PC-3 (cell line): Measurements from ENCODE around the gene PRR30. TPM values are rescaled to one million over a fixed set of nuclear protein-coding genes. Genes with fewer than 3 reads are reported as not detected.

Experiments
- ATAC-seq: fragments of 200-7000 bp; cut with Tn5 transposase; 2 replicates; pipeline ENCODE4 v1.9.1; 2020; ENCODE audit warnings: mild to moderate bottlenecking, moderate library complexity
- BruUV-seq: library from RNA; stranded (reverse); fragments of 400-500 nt; replicated peaks from 2 replicates; lab custom pipeline; 2021; lab: Mats Ljungman, UMichigan
- CTCF ChIA-PET: fragments of 300-600 bp; sonication (Branson Sonifier 250); formaldehyde crosslinking; loops from one replicate; lab custom pipeline; 2022; ENCODE audit warnings: antibody characterized with exemption; lab: Charles Lee
- POLR2A ChIA-PET: fragments of 300-600 bp; sonication (Branson Sonifier 250); formaldehyde crosslinking; loops from one replicate; lab custom pipeline; 2022; ENCODE audit warnings: antibody characterized with exemption; ENCODE audit not compliant: unreplicated experiment; lab: Charles Lee
- DNase-seq: peaks from one replicate; pipeline ENCODE4 v3.0.0-alpha.2; 2015
- H2AFZ ChIP-seq: fragments of 300-600 bp; sonication (generic); 2 replicates; pipeline ENCODE4 v1.6.0; 2016; ENCODE audit warnings: antibody characterized with exemption, low read length
- H3F3A ChIP-seq: fragments of 300-600 bp; sonication (generic); one replicate; pipeline ENCODE4 v1.6.0; 2017; ENCODE audit warnings: antibody characterized with exemption, low read length, control low read depth, mild to moderate bottlenecking; ENCODE audit not compliant: unreplicated experiment
- H3K27ac ChIP-seq: fragments of 300-600 bp; sonication (generic); 2 replicates; pipeline ENCODE4 v1.5.1; 2016; ENCODE audit warnings: mild to moderate bottlenecking, low read length
- H3K27me3 ChIP-seq: fragments of 300-600 bp; sonication (generic); 2 replicates; pipeline ENCODE4 v1.6.1; 2016; ENCODE audit warnings: low read length, mixed read lengths
- H3K36me3 ChIP-seq: fragments of 300-600 bp; sonication (generic); 2 replicates; pipeline ENCODE4 v1.6.1; 2016; ENCODE audit warnings: low read depth, mixed run types, low read length, mixed read lengths
- H3K4me1 ChIP-seq: fragments of 300-600 bp; sonication (generic); 2 replicates; pipeline ENCODE4 v1.5.1; 2016; ENCODE audit warnings: low read length; ENCODE audit not compliant: insufficient read depth
- H3K4me2 ChIP-seq: fragments of 300-600 bp; sonication (generic); 2 replicates; pipeline ENCODE4 v1.6.0; 2016; ENCODE audit warnings: low read length
- H3K4me3 ChIP-seq: fragments of 300-600 bp; sonication (generic); 2 replicates; pipeline ENCODE4 v1.5.1; 2016; ENCODE audit warnings: mild to moderate bottlenecking, low read length, mixed read lengths
- H3K79me2 ChIP-seq: fragments of 300-600 bp; sonication (generic); 2 replicates; pipeline ENCODE4 v1.6.1; 2017; ENCODE audit warnings: low read length, mixed read lengths
- H3K9ac ChIP-seq: fragments of 300-600 bp; sonication (generic); 2 replicates; pipeline ENCODE4 v1.6.0; 2016; ENCODE audit warnings: mild to moderate bottlenecking, low read length
- H3K9me2 ChIP-seq: fragments of 300-600 bp; sonication (generic); replicated peaks from 2 replicates; pipeline ENCODE4 v1.6.1; 2016; ENCODE audit warnings: mixed run types, low read length, mixed read lengths
- H3K9me3 ChIP-seq: fragments of 300-600 bp; sonication (generic); 2 replicates; pipeline ENCODE4 v1.6.1; 2016; ENCODE audit warnings: low read length, mixed read lengths
- H4K20me1 ChIP-seq: fragments of 300-600 bp; sonication (generic); 2 replicates; pipeline ENCODE4 v1.6.1; 2016; ENCODE audit warnings: low read length, mixed read lengths
- EZH2 ChIP-seq: fragments of 300-600 bp; sonication (generic); IDR thresholded peaks from one replicate; pipeline ENCODE4 v1.6.1; 2017; ENCODE audit warnings: antibody characterized with exemption, mild to moderate bottlenecking, low read length; ENCODE audit not compliant: unreplicated experiment
- EZH2phosphoT487 ChIP-seq: fragments of 300-600 bp; sonication (generic); IDR thresholded peaks from 2 replicates; pipeline ENCODE4 v1.6.1; 2018; ENCODE audit warnings: mild to moderate bottlenecking, antibody characterized with exemption, low read length, borderline replicate concordance
- intact Hi-C: fragments of 100-400 bp; cut with micrococcal nuclease; formaldehyde crosslinking; loops from 2 replicates; pipeline ENCODE4 v1.9.0; 2023
- total RNA-seq: library from RNA; depleted of rRNA; stranded (reverse); fragments of >200 nt; gene quantifications from 2 replicates; pipeline ENCODE4 v1.2.3, GENCODE V29; 2014
- TF ChIP-seq, protein P1 (sequence below): fragments of 300-600 bp; sonication (generic); conservative IDR thresholded peaks from 2 replicates; pipeline ENCODE4 v1.5.1; 2017; ENCODE audit warnings: antibody characterized with exemption, low read depth, mild to moderate bottlenecking, low read length

Gene PRR30
- total RNA-seq, 1 experiment from 2014 or later, result not detected

DNA sequence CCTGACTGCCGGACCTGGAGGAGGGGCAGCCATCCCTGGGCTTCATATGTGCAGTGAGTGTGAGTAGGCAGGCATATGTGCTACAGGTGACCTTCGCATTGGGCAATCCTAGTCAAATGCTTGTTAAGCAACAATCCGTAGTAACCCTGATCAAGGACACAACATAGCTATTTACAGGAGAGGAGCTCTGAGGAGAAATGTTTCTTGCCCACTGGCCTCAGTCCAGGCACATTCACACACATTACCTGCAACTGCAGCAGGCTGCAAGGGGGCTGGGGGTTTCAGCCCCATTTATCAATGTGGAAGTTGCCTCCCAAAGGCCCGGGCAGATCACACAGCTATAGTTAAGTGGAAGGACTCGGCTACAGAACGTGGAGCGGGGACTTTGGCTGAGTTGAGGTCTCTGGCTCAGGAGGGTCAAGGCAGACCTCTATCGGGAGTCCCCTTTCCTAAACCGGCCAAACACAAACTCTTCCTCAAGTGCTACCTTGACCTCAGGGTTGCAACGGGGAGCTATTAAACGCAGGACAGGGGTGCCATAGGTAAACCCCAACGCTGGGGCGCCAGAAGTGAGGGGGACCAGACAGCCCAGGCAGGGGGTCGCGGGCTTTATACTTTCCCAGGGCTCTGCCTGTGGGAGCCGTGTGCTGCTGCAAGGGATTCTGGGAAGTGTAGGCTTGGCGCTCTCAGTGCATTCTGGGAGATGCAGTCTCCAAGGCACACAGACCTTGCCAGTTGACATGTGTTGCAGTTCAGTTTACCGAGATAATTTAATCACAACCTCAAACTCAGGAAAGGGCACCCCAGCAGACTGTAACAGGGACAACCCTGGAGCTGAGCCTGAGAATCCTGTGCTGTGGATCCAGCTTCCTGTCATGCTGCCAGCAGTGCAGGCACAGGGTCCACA lies 43.2 kb downstream of the PRR30 start:
- intact Hi-C loops, result no loop called here
- H3K4me2 ChIP-seq, result no peak overlapping the region
- ChIA-PET POLR2A (no interaction called here), CTCF (interaction anchor here (2.1 kb wide), 1 partner anchor 95 kb away, joined by 7 read pairs; no protein-coding TSS in a partner anchor)
- DNase-seq (peak; percentile 23), ATAC-seq (peak; percentile 36; the same call in 1 of the 2 replicates)
- no peaks in the 10 kb centered on the region for H3K9me3 ChIP-seq
- H2AFZ ChIP-seq, result 0 out of 2 replicates have a peak overlapping the region, but pooled peaks have one; percentile 36
- no peaks in the 10 kb centered on the region for H3K4me1 ChIP-seq
- no TSS peak for BruUV-seq
- H3K27ac ChIP-seq, result no peak overlapping the region
- H3K27me3 ChIP-seq, result no peaks in the 10 kb centered on the region
- no peaks in the 10 kb centered on the region for H4K20me1 ChIP-seq
- TF ChIP-seq, protein P1, sequence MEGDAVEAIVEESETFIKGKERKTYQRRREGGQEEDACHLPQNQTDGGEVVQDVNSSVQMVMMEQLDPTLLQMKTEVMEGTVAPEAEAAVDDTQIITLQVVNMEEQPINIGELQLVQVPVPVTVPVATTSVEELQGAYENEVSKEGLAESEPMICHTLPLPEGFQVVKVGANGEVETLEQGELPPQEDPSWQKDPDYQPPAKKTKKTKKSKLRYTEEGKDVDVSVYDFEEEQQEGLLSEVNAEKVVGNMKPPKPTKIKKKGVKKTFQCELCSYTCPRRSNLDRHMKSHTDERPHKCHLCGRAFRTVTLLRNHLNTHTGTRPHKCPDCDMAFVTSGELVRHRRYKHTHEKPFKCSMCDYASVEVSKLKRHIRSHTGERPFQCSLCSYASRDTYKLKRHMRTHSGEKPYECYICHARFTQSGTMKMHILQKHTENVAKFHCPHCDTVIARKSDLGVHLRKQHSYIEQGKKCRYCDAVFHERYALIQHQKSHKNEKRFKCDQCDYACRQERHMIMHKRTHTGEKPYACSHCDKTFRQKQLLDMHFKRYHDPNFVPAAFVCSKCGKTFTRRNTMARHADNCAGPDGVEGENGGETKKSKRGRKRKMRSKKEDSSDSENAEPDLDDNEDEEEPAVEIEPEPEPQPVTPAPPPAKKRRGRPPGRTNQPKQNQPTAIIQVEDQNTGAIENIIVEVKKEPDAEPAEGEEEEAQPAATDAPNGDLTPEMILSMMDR, result no peak
- H3K9ac ChIP-seq, result no peak overlapping the region
- H3K36me3 ChIP-seq, result no peaks in the 10 kb centered on the region
- no peaks in the 10 kb centered on the region for H3K9me2 ChIP-seq
- H3K79me2 ChIP-seq, result no peaks in the 10 kb centered on the region
- no peak overlapping the region for H3K4me3 ChIP-seq
- H3F3A ChIP-seq, result no peaks in the 10 kb centered on the region

DNA sequence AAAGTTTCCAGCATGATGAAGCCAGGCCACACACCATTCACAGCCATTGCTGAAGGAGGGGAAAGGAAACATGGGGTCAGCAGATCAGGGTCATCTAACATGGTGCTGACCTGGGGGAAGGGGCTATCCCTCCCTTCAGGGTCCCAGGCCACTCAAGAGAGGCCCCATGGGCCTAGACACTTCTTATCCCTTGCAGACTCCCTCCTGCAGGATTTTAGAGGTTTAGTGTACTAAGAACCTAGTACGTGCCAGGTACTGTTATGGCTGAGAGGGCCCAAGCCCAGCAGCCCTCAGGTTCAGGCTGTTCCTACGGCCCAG lies 43.8 kb downstream of the PRR30 start:
- no peak for ATAC-seq
- no peaks in the 10 kb centered on the region for H3K79me2 ChIP-seq
- H4K20me1 ChIP-seq, result no peaks in the 10 kb centered on the region
- no peaks in the 10 kb centered on the region for H3K27me3 ChIP-seq
- H3K27ac ChIP-seq, result no peak overlapping the region
- H3K36me3 ChIP-seq, result no peaks in the 10 kb centered on the region
- no peak overlapping the region for H3K4me2 ChIP-seq
- no peaks in the 10 kb centered on the region for H3K9me3 ChIP-seq
- H3K9ac ChIP-seq, result no peak overlapping the region
- no peak overlapping the region for H3K4me3 ChIP-seq
- BruUV-seq, result no TSS peak
- no peaks in the 10 kb centered on the region for H3K9me2 ChIP-seq
- DNase-seq, result no peak
- POLR2A ChIA-PET, result no interaction called here
- no peak for TF ChIP-seq EZH2
- TF ChIP-seq EZH2phosphoT487, result no peak
- TF ChIP-seq, protein P1, result no peak
- no peak overlapping the region for H2AFZ ChIP-seq
- no peaks in the 10 kb centered on the region for H3K4me1 ChIP-seq
- CTCF ChIA-PET, result no interaction called here
- H3F3A ChIP-seq, result no peaks in the 10 kb centered on the region
- intact Hi-C loops, result no loop called here

DNA sequence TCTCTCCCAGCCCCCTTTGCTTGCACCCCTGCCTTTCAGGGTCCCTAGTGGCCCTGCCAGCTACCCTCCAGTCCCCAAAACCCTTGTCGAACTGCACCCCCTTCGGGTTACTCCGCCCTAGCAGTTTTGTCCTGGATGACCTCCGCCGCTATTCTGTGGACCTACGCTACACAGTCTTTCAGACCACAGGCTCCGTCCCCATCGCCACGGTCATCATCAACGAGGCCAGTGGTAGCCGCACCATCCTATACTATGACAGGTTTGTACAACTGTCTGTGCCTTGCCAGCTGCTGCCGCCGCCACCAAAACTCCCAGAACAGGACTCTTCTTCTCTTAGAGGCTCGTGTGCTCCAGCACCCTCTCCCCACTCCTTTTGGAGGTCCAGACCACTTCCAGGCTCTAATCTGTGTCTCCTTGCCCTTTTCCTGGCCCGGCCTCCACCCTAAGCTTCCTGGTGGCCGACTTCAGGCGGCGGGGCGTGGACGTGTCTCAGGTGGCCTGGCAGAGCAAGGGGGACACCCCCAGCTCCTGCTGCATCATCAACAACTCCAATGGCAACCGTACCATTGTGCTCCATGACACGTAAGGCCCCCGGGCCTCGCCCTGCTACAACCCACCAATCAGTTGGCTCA lies 44.7 kb downstream of the PRR30 start:
- no peaks in the 10 kb centered on the region for H3K79me2 ChIP-seq
- no TSS peak for BruUV-seq
- H3K4me3 ChIP-seq, result no peak overlapping the region
- no peak for DNase-seq
- intact Hi-C loops, result no loop called here
- H2AFZ ChIP-seq, result no peak overlapping the region
- H3K4me2 ChIP-seq, result no peak overlapping the region
- POLR2A ChIA-PET, result no interaction called here
- H3K36me3 ChIP-seq, result no peaks in the 10 kb centered on the region
- H3K4me1 ChIP-seq, result no peaks in the 10 kb centered on the region
- H3K27me3 ChIP-seq, result no peaks in the 10 kb centered on the region
- CTCF ChIA-PET, result no interaction called here
- no peaks in the 10 kb centered on the region for H3K9me3 ChIP-seq
- H3K27ac ChIP-seq, result no peak overlapping the region
- H3K9ac ChIP-seq, result no peak overlapping the region
- H3F3A ChIP-seq, result no peaks in the 10 kb centered on the region
- no peaks in the 10 kb centered on the region for H4K20me1 ChIP-seq
- TF ChIP-seq, protein P1, result no peak
- TF ChIP-seq EZH2 (no peak), EZH2phosphoT487 (no peak)
- no peak for ATAC-seq
- no peaks in the 10 kb centered on the region for H3K9me2 ChIP-seq
